IMR-90 (cell line): ENCODE results near the gene TBC1D16.

ENCODE experiments used
- BHLHE40 ChIP-seq: fragments of 150-350 bp; IDR thresholded peaks from 2 replicates; pipeline ENCODE4 v1.6.1; 2016; ENCODE audit warnings: mild to moderate bottlenecking, low read depth, low read length
- CEBPB ChIP-seq: IDR thresholded peaks from 2 replicates; pipeline ENCODE4 v1.6.1; 2012; ENCODE audit warnings: low read depth, low read length, improper control_type of control experiment
- POLR2A ChIP-seq: IDR thresholded peaks from 2 replicates; pipeline ENCODE4 v1.6.1; 2012; ENCODE audit warnings: mild to moderate bottlenecking, low read depth, low read length
- RCOR1 ChIP-seq: IDR thresholded peaks from 2 replicates; pipeline ENCODE4 v1.6.1; 2012; ENCODE audit warnings: mild to moderate bottlenecking, low read length, improper control_type of control experiment; ENCODE audit not compliant: insufficient replicate concordance
- TF ChIP-seq, protein P1 (sequence below): conservative IDR thresholded peaks from 2 replicates; pipeline ENCODE4 v1.5.1; 2012; ENCODE audit warnings: mild to moderate bottlenecking, low read depth, low read length, improper control_type of control experiment
- TF ChIP-seq, protein P2 (sequence below): fragments of 150-350 bp; IDR thresholded peaks from 2 replicates; pipeline ENCODE4 v1.6.1; 2016; ENCODE audit warnings: low read depth, mild to moderate bottlenecking, low read length, moderate library complexity, borderline replicate concordance

- TF ChIP-seq, protein P1, sequence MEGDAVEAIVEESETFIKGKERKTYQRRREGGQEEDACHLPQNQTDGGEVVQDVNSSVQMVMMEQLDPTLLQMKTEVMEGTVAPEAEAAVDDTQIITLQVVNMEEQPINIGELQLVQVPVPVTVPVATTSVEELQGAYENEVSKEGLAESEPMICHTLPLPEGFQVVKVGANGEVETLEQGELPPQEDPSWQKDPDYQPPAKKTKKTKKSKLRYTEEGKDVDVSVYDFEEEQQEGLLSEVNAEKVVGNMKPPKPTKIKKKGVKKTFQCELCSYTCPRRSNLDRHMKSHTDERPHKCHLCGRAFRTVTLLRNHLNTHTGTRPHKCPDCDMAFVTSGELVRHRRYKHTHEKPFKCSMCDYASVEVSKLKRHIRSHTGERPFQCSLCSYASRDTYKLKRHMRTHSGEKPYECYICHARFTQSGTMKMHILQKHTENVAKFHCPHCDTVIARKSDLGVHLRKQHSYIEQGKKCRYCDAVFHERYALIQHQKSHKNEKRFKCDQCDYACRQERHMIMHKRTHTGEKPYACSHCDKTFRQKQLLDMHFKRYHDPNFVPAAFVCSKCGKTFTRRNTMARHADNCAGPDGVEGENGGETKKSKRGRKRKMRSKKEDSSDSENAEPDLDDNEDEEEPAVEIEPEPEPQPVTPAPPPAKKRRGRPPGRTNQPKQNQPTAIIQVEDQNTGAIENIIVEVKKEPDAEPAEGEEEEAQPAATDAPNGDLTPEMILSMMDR, result no peak
- TF ChIP-seq, protein P2, sequence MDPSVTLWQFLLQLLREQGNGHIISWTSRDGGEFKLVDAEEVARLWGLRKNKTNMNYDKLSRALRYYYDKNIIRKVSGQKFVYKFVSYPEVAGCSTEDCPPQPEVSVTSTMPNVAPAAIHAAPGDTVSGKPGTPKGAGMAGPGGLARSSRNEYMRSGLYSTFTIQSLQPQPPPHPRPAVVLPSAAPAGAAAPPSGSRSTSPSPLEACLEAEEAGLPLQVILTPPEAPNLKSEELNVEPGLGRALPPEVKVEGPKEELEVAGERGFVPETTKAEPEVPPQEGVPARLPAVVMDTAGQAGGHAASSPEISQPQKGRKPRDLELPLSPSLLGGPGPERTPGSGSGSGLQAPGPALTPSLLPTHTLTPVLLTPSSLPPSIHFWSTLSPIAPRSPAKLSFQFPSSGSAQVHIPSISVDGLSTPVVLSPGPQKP, result no peak
- TF ChIP-seq CEBPB, result no peak
- TF ChIP-seq BHLHE40, result no peak
- TF ChIP-seq RCOR1, result no peak
- no peak for TF ChIP-seq POLR2A
Measured at GRCh38 chr17:79979221-79979741, 56.4 kb downstream of the TBC1D16 start.
